Stimulated activated CD4-positive, alpha-beta T cell treated with anti-CD3 and anti-CD28 coated beads, TNF-alpha, amount 100 ng/mL, for 1 hour (primary cell): ENCODE measurements around the gene KCNJ16.
"Not testable (repeated sequence)": the region's sequence is repeated elsewhere in the genome, so short reads cannot be mapped to it uniquely, and the experiment has no call there.

Experiments
- DNase-seq, 3 donors: peaks; one replicate each; pipeline ENCODE4 v3.0.0-alpha.2; 2020; ENCODE audit warnings: low read depth in 3 of 3, low spot score in 1 of 3

KCNJ16 gene

GRCh38 chr17:70074956-70075355, at the start of gene KCNJ16:
Gene KCNJ16, plus strand, starts transcription at chr17:70075225. Its CDS starts 56,863 bp downstream, at chr17:70132088.
- no peak for DNase-seq

GRCh38 chr17:70028397-70028796, 46.6 kb upstream of the KCNJ16 start:
- no peak for DNase-seq

- DNase-seq: no peak
Observed at GRCh38 chr17:70028978-70029767, 45.9 kb upstream of the KCNJ16 start.

GRCh38 chr17:70030371-70030770, 44.7 kb upstream of the KCNJ16 start:
- no peak for DNase-seq

- no peak for DNase-seq
Observed at GRCh38 chr17:70031341-70031740, 43.7 kb upstream of the KCNJ16 start.

- no peak for DNase-seq
Observed at GRCh38 chr17:70033165-70033564, 41.9 kb upstream of the KCNJ16 start.

- DNase-seq: no peak
Observed at GRCh38 chr17:70034158-70034557, 40.9 kb upstream of the KCNJ16 start.

- DNase-seq: no peak
Observed at GRCh38 chr17:70037498-70037897, 37.5 kb upstream of the KCNJ16 start.

- DNase-seq: no peak
Observed at GRCh38 chr17:70040336-70040735, 34.7 kb upstream of the KCNJ16 start.

- no peak for DNase-seq
Observed at GRCh38 chr17:70041061-70041460, 34.0 kb upstream of the KCNJ16 start.

GRCh38 chr17:70041540-70041939, 33.5 kb upstream of the KCNJ16 start:
- DNase-seq: no peak

- not testable (repeated sequence) for DNase-seq
Observed at GRCh38 chr17:70045780-70046179, 29.2 kb upstream of the KCNJ16 start.

- DNase-seq: no peak
Observed at GRCh38 chr17:70047619-70048419, 27.2 kb upstream of the KCNJ16 start.

- no peak for DNase-seq
Observed at GRCh38 chr17:70049801-70050591, 25.0 kb upstream of the KCNJ16 start.

GRCh38 chr17:70050931-70051330, 24.1 kb upstream of the KCNJ16 start:
- no peak for DNase-seq

- no peak for DNase-seq
Observed at GRCh38 chr17:70053241-70054234, 21.5 kb upstream of the KCNJ16 start.

GRCh38 chr17:70055000-70055399, 20.0 kb upstream of the KCNJ16 start:
- no peak for DNase-seq

- DNase-seq: no peak
Observed at GRCh38 chr17:70059071-70059470, 16.0 kb upstream of the KCNJ16 start.

- DNase-seq: no peak
Observed at GRCh38 chr17:70059649-70060048, 15.4 kb upstream of the KCNJ16 start.

- no peak for DNase-seq
Observed at GRCh38 chr17:70060415-70060814, 14.6 kb upstream of the KCNJ16 start.
